Heart right ventricle (tissue), 16 donors: ENCODE results near the gene CRISP3. TPM values are rescaled to one million over a fixed set of nuclear protein-coding genes. Genes with fewer than 3 reads are reported as not detected.
"Not testable (repeated sequence)": the region's sequence is repeated elsewhere in the genome, so short reads cannot be mapped to it uniquely, and the experiment has no call there.

Source experiments
- ATAC-seq, 8 donors: fragments of 200-7000 bp; cut with Tn5 transposase; one replicate each; pipeline ENCODE4 v1.9.1; 2020; ENCODE audit warnings: mild to moderate bottlenecking in 8 of 8, moderate library complexity in 8 of 8, moderate number of reproducible peaks in 1 of 8
- DNase-seq, 2 donors: peaks; one replicate each; pipeline ENCODE4 v3.0.0-alpha.2; 2020
- H3K27ac ChIP-seq, 10 donors: fragments of 200-600 bp; sonication (generic) in 2 of 10; one replicate each; pipeline versions ENCODE4 v1.5.0 to v1.8.0; 2020 to 2022; ENCODE audit warnings: mild to moderate bottlenecking in 3 of 10
- H3K27me3 ChIP-seq, 7 donors: fragments of 200-600 bp; one replicate each; pipeline ENCODE4 v1.8.0; 2021 to 2022; ENCODE audit warnings: mild to moderate bottlenecking in 2 of 7
- H3K36me3 ChIP-seq, 9 donors: fragments of 200-600 bp; sonication (generic) in 1 of 9; one replicate each; pipeline versions ENCODE4 v1.5.0 to v1.8.0; 2020 to 2022; ENCODE audit warnings: mild to moderate bottlenecking in 2 of 9
- H3K4me1 ChIP-seq, 9 donors: fragments of 200-600 bp; sonication (generic) in 1 of 9; one replicate each; pipeline versions ENCODE4 v1.5.0 to v1.8.0; 2020 to 2022; ENCODE audit warnings: mild to moderate bottlenecking in 4 of 9
- H3K4me3 ChIP-seq, 10 donors: fragments of 200-600 bp; sonication (generic) in 2 of 10; one replicate each; pipeline versions ENCODE4 v1.5.0 to v1.8.0; 2020 to 2022; ENCODE audit warnings: mild to moderate bottlenecking in 7 of 10, moderate library complexity in 2 of 10
- H3K9me3 ChIP-seq, 11 donors: fragments of 200-600 bp in 10 of 11; sonication (generic) in 2 of 11; one replicate each; pipeline versions ENCODE4 v1.5.0 to v1.8.0; 2013 to 2022; ENCODE audit warnings: mild to moderate bottlenecking in 2 of 11, control low read depth in 1 of 11, moderate library complexity in 1 of 11
- CTCF ChIP-seq, 9 donors: fragments of 200-600 bp; sonication (generic) in 2 of 9; IDR thresholded peaks; one replicate each; pipeline versions ENCODE4 v1.5.0 to v1.8.0; 2021 to 2022; ENCODE audit warnings: antibody characterized with exemption in 9 of 9, mild to moderate bottlenecking in 5 of 9, moderate library complexity in 1 of 9
- WGBS, 2 donors: extraction: QIAGEN DNeasy Blood & Tissue Kit; methylation state at CpG; one replicate each; pipeline ENCODE4 v1.1.7; 2013; ENCODE audit warnings: inconsistent platforms in 1 of 2; 5-methylcytosine and 5-hydroxymethylcytosine counted together
- intact Hi-C, 10 donors: fragments of 100-400 bp; cut with DNase I; formaldehyde crosslinking; loops; one replicate each; pipeline versions ENCODE4 v1.11.1 to v1.14.2; 2022
- polyA plus RNA-seq, 2 donors: library from polyadenylated mRNA; stranded (reverse); fragments of 200-250 nt; gene quantifications; one replicate each; pipeline ENCODE4 v1.2.3, GENCODE V29; 2013
- total RNA-seq, 10 donors: library from RNA; stranded (reverse); fragmentation: NEBNext Ultra II Directional in 3 of 10; extraction: Animal tissue kit (Norgen Biotek cat#: 25700) in 3 of 10; gene quantifications; one replicate each; pipeline versions ENCODE4 v1.2.1 to v1.2.4, GENCODE V29; 2021 to 2023
- donor health status: Arrhythmogenic right ventricular cardiomyopathy.
- donor health status: ischemic (EF 13 %, LVEDD 7.1; RV severe dilation, severe dysfunction).
- donor health status: healthy with polysubstance abuse.
- donor health status: DM: no; HTN: yes; CAD: no.
- donor health status: DM: no; HTN: no; CAD: no.
- donor health status: ischemic (EF 25% LVEDD 6.9; RV normal size, moderate dysfunction).
- donor health status: ischemic (EF 25% LVEDD 5.7; RV mildly dilated, moderate dysfunction).
- donor health status: healthy.
- donor health status: DM: yes; HTN: yes; CAD: no.
- donor health status: Ischemic cardiomyopathy.
- donor health status: ischemic (EF 35%, LVEDD 5.7; RV mildly dilated, moderate dysfunction).
- donor health status: nonischemic (EF 11% LVEDD 7.7; RV severe dilation, severe dysfunction).
- donor health status: DM: yes; HTN: yes; CAD: no.
- donor health status: PGD.
- donor health status: ischemic (EF 29% LVEDD 5.4; RV normal size, mild dysfunction).
- donor health status: nonischemic (EF 23%, LVEDD 6.1; RV moderate dilation, normal function).

Gene CRISP3
- total and polyA plus RNA-seq, 12 donors: 0.06 to 1.3 TPM; not detected in 10

DNA sequence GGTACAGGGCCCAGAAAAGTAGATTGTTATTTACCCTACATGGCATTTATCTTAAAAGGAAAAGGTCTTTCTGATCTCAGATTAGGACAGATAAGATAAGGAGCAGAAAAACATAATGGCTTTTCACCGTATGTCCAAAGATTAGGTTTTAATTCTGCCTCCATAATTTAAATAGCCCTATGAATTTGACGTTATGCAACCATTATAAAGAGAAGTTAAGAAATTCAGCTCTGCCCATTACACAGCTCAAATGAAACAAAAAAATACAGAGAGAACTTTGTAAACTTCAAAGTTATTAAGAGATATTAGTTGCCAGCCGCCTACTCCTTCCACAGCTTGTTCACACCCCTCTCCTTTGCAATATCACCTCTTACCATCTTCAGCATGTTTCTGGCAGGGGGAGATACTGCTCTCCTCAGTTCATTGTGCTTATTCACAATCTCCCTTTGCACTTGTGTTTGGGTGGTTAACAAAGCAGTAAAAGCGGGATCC, 8.1 kb downstream of the CRISP3 start:
- Histone ChIP-seq H3K4me1 (no peaks in the 10 kb centered on the region), H3K36me3 (no peaks in the 10 kb centered on the region), H3K27ac (no peak overlapping the region), H3K4me3 (no peak overlapping the region), H3K9me3 (no peaks in the 10 kb centered on the region), H3K27me3 (no peaks in the 10 kb centered on the region)
- 41 to 52% methylated on average over 4 of the region's 4 CpGs for whole genome bisulfite sequencing, 2 donors
- ATAC-seq (no peak), DNase-seq (no peak)
- no peak for TF ChIP-seq CTCF (IDR thresholded peaks at IDR 0.05)
- intact Hi-C loops: no loop called here

GRCh38 chr6:49733680-49734079, 10.5 kb downstream of the CRISP3 start:
- Histone ChIP-seq H3K36me3 (no peaks in the 10 kb centered on the region), H3K27me3 (no peaks in the 10 kb centered on the region), H3K9me3 (no peaks in the 10 kb centered on the region), H3K4me3 (no peak overlapping the region), H3K4me1 (no peaks in the 10 kb centered on the region), H3K27ac (no peak overlapping the region)
- no peak for ATAC-seq
- no peak for TF ChIP-seq CTCF (IDR thresholded peaks at IDR 0.05)
- 40 to 69% methylated on average over 2 of the region's 2 CpGs for WGBS, 2 donors
- DNase-seq: no peak
- intact Hi-C loops: no loop called here

GRCh38 chr6:49732781-49733180, 11.4 kb downstream of the CRISP3 start:
- Histone ChIP-seq H3K27ac (no peak overlapping the region), H3K4me3 (no peak overlapping the region), H3K36me3 (no peaks in the 10 kb centered on the region), H3K4me1 (no peaks in the 10 kb centered on the region), H3K27me3 (no peaks in the 10 kb centered on the region), H3K9me3 (no peaks in the 10 kb centered on the region)
- no peak for TF ChIP-seq CTCF (IDR thresholded peaks at IDR 0.05)
- intact Hi-C loops: no loop called here
- DNase-seq: no peak
- WGBS, 2 donors: 52 to 59% methylated on average over 3 of the region's 3 CpGs
- ATAC-seq: no peak

DNA sequence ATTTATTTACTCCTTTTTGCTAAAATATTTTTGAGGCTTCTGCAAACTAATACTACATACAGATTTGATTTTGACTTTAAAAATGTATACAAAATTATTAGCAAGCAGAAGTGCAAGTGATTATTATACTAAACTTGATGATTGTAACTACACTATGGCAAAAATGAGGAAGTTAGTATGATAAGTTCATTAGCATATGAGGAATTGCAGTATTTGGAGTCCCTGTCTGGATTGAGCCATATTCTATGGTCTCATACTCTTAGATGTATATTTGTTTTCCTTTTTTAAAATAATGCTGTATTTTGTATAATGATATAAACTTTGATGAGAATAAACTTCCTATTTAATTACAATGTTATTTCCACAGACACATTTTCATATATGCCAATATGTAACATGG, 13.9 kb downstream of the CRISP3 start:
- no peak for TF ChIP-seq CTCF (IDR thresholded peaks at IDR 0.05)
- no peaks in the 10 kb centered on the region for H3K36me3 ChIP-seq
- no peak overlapping the region for H3K4me3 ChIP-seq
- no peak for DNase-seq
- H3K27ac ChIP-seq: no peak overlapping the region
- no peaks in the 10 kb centered on the region for H3K4me1 ChIP-seq
- no peaks in the 10 kb centered on the region for H3K27me3 ChIP-seq
- ATAC-seq: no peak
- intact Hi-C loops: no loop called here
- H3K9me3 ChIP-seq: no peaks in the 10 kb centered on the region

DNA sequence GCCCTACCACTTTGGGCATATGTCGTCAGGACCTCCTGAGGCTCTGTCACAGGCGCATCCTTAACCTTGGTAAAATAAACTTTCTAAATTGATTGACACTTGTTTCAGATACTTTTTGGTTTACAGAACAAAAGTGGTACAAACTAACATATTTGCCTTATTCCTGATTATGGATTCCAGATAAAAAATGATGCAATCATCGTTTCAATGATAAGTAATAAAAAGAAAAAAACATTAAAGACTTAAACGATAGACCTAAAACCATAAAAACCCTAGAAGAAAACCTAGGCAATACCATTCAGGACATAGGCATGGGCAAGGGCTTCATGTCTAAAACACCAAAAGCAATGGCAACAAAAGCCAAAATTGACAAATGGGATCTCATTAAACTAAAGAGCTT, 20.3 kb downstream of the CRISP3 start:
- intact Hi-C loops, H3K27ac ChIP-seq, H3K27me3 ChIP-seq, DNase-seq, H3K36me3 ChIP-seq, H3K4me3 ChIP-seq, H3K4me1 ChIP-seq, ATAC-seq: not testable (repeated sequence)
- 60 to 72% methylated on average over 4 of the region's 4 CpGs for WGBS, 2 donors
- peaks cover 0 to 25% (median 0%) of the 10 kb centered on the region in 11 donors for H3K9me3 ChIP-seq
